IMR-90 (cell line): Measurements from ENCODE around the gene XPO4. TPM values are rescaled to one million over a fixed set of nuclear protein-coding genes. Genes with fewer than 3 reads are reported as not detected.

Experiments
- ATAC-seq: fragments of 200-7000 bp; cut with Tn5 transposase; 2 replicates; pipeline ENCODE4 v1.9.1; 2020; ENCODE audit warnings: low read depth, mild to moderate bottlenecking, moderate library complexity
- BruUV-seq: library from RNA; stranded (reverse); fragments of 400-500 nt; replicated peaks from 2 replicates; lab custom pipeline; 2021; lab: Mats Ljungman, UMichigan
- CTCF ChIA-PET: fragments of 300-600 bp; formaldehyde crosslinking; extraction: SDS; loops from one replicate; lab custom pipeline; 2021; ENCODE audit warnings: antibody characterized with exemption; lab: Yijun Ruan, JAX
- POLR2A ChIA-PET: fragments of 300-600 bp; sonication (Branson Sonifier 250); formaldehyde crosslinking; loops from one replicate; lab custom pipeline; 2022; ENCODE audit warnings: antibody characterized with exemption; ENCODE audit not compliant: unreplicated experiment; lab: Charles Lee
- DNase-seq: peaks from one replicate; pipeline ENCODE4 v3.0.0; 2013
- H2AFZ ChIP-seq: replicated peaks from 2 replicates; pipeline ENCODE3; 2013; ENCODE audit warnings: low read length, mild to moderate bottlenecking; ENCODE audit not compliant: poor library complexity
- H2AK5ac ChIP-seq: 2 replicates; pipeline ENCODE4 v1.6.1; 2013; ENCODE audit warnings: low read depth, low read length, inconsistent platforms
- H2AK9ac ChIP-seq: replicated peaks from 2 replicates; pipeline ENCODE3; 2013; ENCODE audit warnings: mild to moderate bottlenecking, low read depth, low read length, moderate library complexity; ENCODE audit not compliant: poor library complexity
- H2BK120ac ChIP-seq: 2 replicates; pipeline ENCODE4 v1.6.1; 2013; ENCODE audit warnings: low read depth, low read length, inconsistent platforms
- H2BK15ac ChIP-seq: 3 replicates; pipeline ENCODE4 v1.6.1; 2013; ENCODE audit warnings: low read depth, low read length, inconsistent platforms
- H2BK20ac ChIP-seq: 2 replicates; pipeline ENCODE4 v1.6.1; 2013; ENCODE audit warnings: low read depth, mild to moderate bottlenecking, inconsistent platforms, low read length, moderate library complexity
- H2BK5ac ChIP-seq: 2 replicates; pipeline ENCODE4 v1.6.1; 2013; ENCODE audit warnings: mild to moderate bottlenecking, low read depth, low read length, inconsistent platforms; ENCODE audit not compliant: poor library complexity, severe bottlenecking
- H3K14ac ChIP-seq: replicated peaks from 2 replicates; pipeline ENCODE4 v1.6.1; 2013; ENCODE audit warnings: low read depth, low read length, inconsistent platforms
- H3K18ac ChIP-seq: 2 replicates; pipeline ENCODE4 v1.6.1; 2013; ENCODE audit warnings: low read depth, low read length, control low read depth
- H3K23ac ChIP-seq: 2 replicates; pipeline ENCODE4 v1.6.1; 2013; ENCODE audit warnings: low read depth, low read length, inconsistent platforms
- H3K27ac ChIP-seq: 2 replicates; pipeline ENCODE4 v1.5.1; 2013; ENCODE audit warnings: mild to moderate bottlenecking, control low read depth, low read length; ENCODE audit not compliant: insufficient read depth
- H3K27me3 ChIP-seq: 2 replicates; pipeline ENCODE4 v1.6.1; 2013; ENCODE audit warnings: low read length; ENCODE audit not compliant: control insufficient read depth, insufficient read depth
- H3K36me3 ChIP-seq: 2 replicates; pipeline ENCODE4 v1.6.1; 2013; ENCODE audit warnings: low read length, mixed read lengths; ENCODE audit not compliant: control insufficient read depth, insufficient read depth
- H3K4ac ChIP-seq: 2 replicates; pipeline ENCODE4 v1.6.1; 2013; ENCODE audit warnings: low read depth, low read length, inconsistent platforms
- H3K4me1 ChIP-seq: 2 replicates; pipeline ENCODE4 v1.6.1; 2013; ENCODE audit warnings: low read length, mixed read lengths; ENCODE audit not compliant: control insufficient read depth, insufficient read depth
- H3K4me2 ChIP-seq: 2 replicates; pipeline ENCODE4 v1.6.1; 2013; ENCODE audit warnings: low read depth, mild to moderate bottlenecking, control low read depth, low read length, moderate library complexity
- H3K4me3 ChIP-seq: 2 replicates; pipeline ENCODE4 v1.5.1; 2013; ENCODE audit warnings: low read depth, mild to moderate bottlenecking, control low read depth, low read length, moderate library complexity; ENCODE audit not compliant: insufficient read depth
- H3K56ac ChIP-seq: 2 replicates; pipeline ENCODE4 v1.6.1; 2013; ENCODE audit warnings: low read length, inconsistent platforms; ENCODE audit not compliant: insufficient read depth; ENCODE audit errors: extremely low read depth
- H3K79me1 ChIP-seq, 2 experiments: 2 replicates each; pipeline ENCODE4 v1.6.1; 2013; ENCODE audit warnings: low read length in 2 of 2, inconsistent platforms in 1 of 2, low read depth in 1 of 2
- H3K9ac ChIP-seq: 2 replicates; pipeline ENCODE4 v1.6.1; 2013; ENCODE audit warnings: low read depth, low read length, control low read depth
- H3K9me1 ChIP-seq: 2 replicates; pipeline ENCODE4 v1.6.1; 2013; ENCODE audit warnings: low read length, inconsistent platforms; ENCODE audit not compliant: insufficient read depth
- H3K9me3 ChIP-seq: 2 replicates; pipeline ENCODE4 v1.6.1; 2013; ENCODE audit warnings: low read length; ENCODE audit not compliant: control insufficient read depth, insufficient read depth
- H4K20me1 ChIP-seq: 2 replicates; pipeline ENCODE4 v1.6.1; 2013; ENCODE audit warnings: low read length, inconsistent platforms; ENCODE audit not compliant: insufficient read depth
- H4K5ac ChIP-seq: 2 replicates; pipeline ENCODE4 v1.6.1; 2013; ENCODE audit warnings: mild to moderate bottlenecking, low read depth, low read length, control low read depth
- H4K8ac ChIP-seq, 2 experiments: 2 replicates each; pipeline ENCODE4 v1.6.1; 2013; ENCODE audit warnings: low read depth in 2 of 2, low read length in 2 of 2, control low read depth in 1 of 2, inconsistent platforms in 1 of 2
- H4K91ac ChIP-seq: 2 replicates; pipeline ENCODE4 v1.6.1; 2013; ENCODE audit warnings: low read depth, low read length, inconsistent platforms; ENCODE audit not compliant: insufficient read depth
- BHLHE40 ChIP-seq: fragments of 150-350 bp; IDR thresholded peaks from 2 replicates; pipeline ENCODE4 v1.6.1; 2016; ENCODE audit warnings: mild to moderate bottlenecking, low read depth, low read length
- CEBPB ChIP-seq: IDR thresholded peaks from 2 replicates; pipeline ENCODE4 v1.6.1; 2012; ENCODE audit warnings: low read depth, low read length, improper control_type of control experiment
- CHD1 ChIP-seq: IDR thresholded peaks from 2 replicates; pipeline ENCODE4 v1.6.1; 2012; ENCODE audit warnings: low read depth, low read length, improper control_type of control experiment
- ELK1 ChIP-seq: fragments of 150-350 bp; IDR thresholded peaks from 2 replicates; pipeline ENCODE4 v1.6.1; 2016; ENCODE audit warnings: low read depth, mild to moderate bottlenecking, low read length, moderate library complexity, borderline replicate concordance
- FOS ChIP-seq: fragments of 150-350 bp; IDR thresholded peaks from 2 replicates; pipeline ENCODE4 v1.6.1; 2016; ENCODE audit warnings: low read depth, low read length
- MAFK ChIP-seq: IDR thresholded peaks from 2 replicates; pipeline ENCODE4 v1.6.1; 2012; ENCODE audit warnings: low read depth, low read length, improper control_type of control experiment
- MAZ ChIP-seq: IDR thresholded peaks from 2 replicates; pipeline ENCODE4 v1.6.1; 2012; ENCODE audit warnings: low read depth, mild to moderate bottlenecking, low read length, improper control_type of control experiment, moderate library complexity, borderline replicate concordance
- MXI1 ChIP-seq: IDR thresholded peaks from 2 replicates; pipeline ENCODE4 v1.6.1; 2012; ENCODE audit warnings: low read depth, mild to moderate bottlenecking, low read length, moderate library complexity, borderline replicate concordance
- POLR2A ChIP-seq: IDR thresholded peaks from 2 replicates; pipeline ENCODE4 v1.6.1; 2012; ENCODE audit warnings: mild to moderate bottlenecking, low read depth, low read length
- RAD21 ChIP-seq: IDR thresholded peaks from 2 replicates; pipeline ENCODE4 v1.6.1; 2012; ENCODE audit warnings: low read length, improper control_type of control experiment
- RCOR1 ChIP-seq: IDR thresholded peaks from 2 replicates; pipeline ENCODE4 v1.6.1; 2012; ENCODE audit warnings: mild to moderate bottlenecking, low read length, improper control_type of control experiment; ENCODE audit not compliant: insufficient replicate concordance
- RFX5 ChIP-seq: IDR thresholded peaks from 2 replicates; pipeline ENCODE4 v1.8.0; 2012; ENCODE audit warnings: low read depth, mild to moderate bottlenecking, low read length, moderate library complexity
- WGBS, 2 experiments: methylation state at CpG; one replicate each; pipeline versions ENCODE4 v1.1.5 to v1.1.7; 2013; ENCODE audit warnings: missing lambda C conversion rate in 2 of 2; ENCODE audit not compliant: insufficient read length in 1 of 2; ENCODE audit errors: extremely low coverage in 2 of 2; 5-methylcytosine and 5-hydroxymethylcytosine counted together
- dilution Hi-C: fragments of 300-500 bp; cut with HindIII; formaldehyde crosslinking; loops from one replicate; pipeline ENCODE4 v1.14.3; 2018; ENCODE audit warnings: low sequenced_read_pairs; ENCODE audit not compliant: unreplicated experiment
- in situ Hi-C: fragments of 300-500 bp; cut with MboI; formaldehyde crosslinking; loops from 3 replicates; pipeline ENCODE4 v1.14.3; 2019; ENCODE audit warnings: low sequenced_read_pairs, inconsistent platforms, mixed read lengths
- intact Hi-C: fragments of 100-400 bp; cut with micrococcal nuclease; formaldehyde crosslinking; loops from 2 replicates; pipeline ENCODE4 v1.10.0; 2022
- polyA plus RNA-seq, 3 experiments: library from polyadenylated mRNA; depleted of rRNA; stranded (reverse); fragments of >200 nt; gene quantifications; 2 replicates each; pipeline ENCODE4 v1.2.3, GENCODE V29; 2012; ENCODE audit warnings: low replicate concordance in 1 of 3
- total RNA-seq: library from RNA; depleted of rRNA; stranded (reverse); fragments of >200 nt; gene quantifications from 2 replicates; pipeline ENCODE4 v1.2.3, GENCODE V29; 2012
- TF ChIP-seq, protein P1 (sequence below): fragments of 150-350 bp; IDR thresholded peaks from 2 replicates; pipeline ENCODE4 v1.6.1; 2017; ENCODE audit warnings: mild to moderate bottlenecking, antibody characterized with exemption, low read length, low read depth
- TF ChIP-seq, protein P2 (sequence below): conservative IDR thresholded peaks from 2 replicates; pipeline ENCODE4 v1.5.1; 2012; ENCODE audit warnings: mild to moderate bottlenecking, low read depth, low read length, improper control_type of control experiment

The XPO4 gene
- total and polyA plus RNA-seq, 2 of the 4 experiments (the other 2 are of a cell fraction) = 5.0 to 21.1 TPM

DNA sequence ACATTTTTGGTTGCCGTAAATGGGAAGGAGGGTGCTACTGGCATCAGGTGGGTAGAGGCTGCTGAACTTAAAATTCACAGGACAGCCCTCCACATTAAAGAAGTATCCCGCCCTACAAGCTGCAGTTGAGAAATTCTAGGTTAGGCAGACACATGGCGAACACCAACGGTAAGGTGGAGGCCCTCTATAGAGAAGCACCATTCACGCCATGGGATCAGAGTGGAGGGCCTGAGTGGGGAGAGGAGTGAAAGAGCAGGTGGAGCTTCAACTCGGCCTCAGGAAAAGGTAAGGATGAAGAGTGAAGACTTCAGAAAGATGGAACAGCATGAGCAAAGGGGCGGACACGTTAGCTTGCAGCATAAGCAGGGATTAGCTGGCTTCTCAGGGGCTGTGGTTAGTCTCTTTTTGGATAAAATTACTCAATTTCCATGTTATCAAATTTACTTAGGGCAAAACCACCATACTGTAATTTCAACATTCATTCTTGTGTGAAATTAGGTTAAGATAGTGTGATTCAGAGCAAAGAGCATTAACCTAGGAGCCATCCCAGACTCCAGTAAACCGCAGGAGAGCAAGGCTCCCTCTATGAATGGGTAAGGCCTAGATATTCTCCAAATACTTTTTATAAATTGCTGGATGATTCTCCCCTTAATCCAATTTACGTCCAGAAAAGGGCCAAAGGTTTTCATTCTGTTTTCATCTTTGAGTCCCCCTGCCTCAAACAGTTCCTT, 130.0 kb downstream of the XPO4 start:
- H3K18ac ChIP-seq = no peak overlapping the region
- H4K20me1 ChIP-seq = no peaks in the 10 kb centered on the region
- POLR2A ChIA-PET = interaction anchor here (0.6 kb wide), 1 partner anchor 13 kb away, joined by 4 read pairs; no protein-coding TSS in a partner anchor
- H3K4me2 ChIP-seq = peak overlapping the region; percentile 77
- no peak for ATAC-seq
- H3K79me1 ChIP-seq = peaks cover 12 to 20% of the 10 kb centered on the region in 2 experiments
- no peak overlapping the region for H2AK9ac ChIP-seq
- no peak overlapping the region for H2BK15ac ChIP-seq
- dilution Hi-C loops = no loop called here
- peaks cover 2% of the 10 kb centered on the region; the same call in 1 of the 2 replicates for H3K36me3 ChIP-seq
- DNase-seq = peak; percentile 1
- H3K56ac ChIP-seq = peak overlapping the region; percentile 98; the same call in 1 of the 2 replicates
- H2AK5ac ChIP-seq = peak overlapping the region; percentile 6; the same call in 1 of the 2 replicates
- intact Hi-C loops = loop anchor here (2.0 kb wide), 1 partner anchor 42 kb away; no protein-coding TSS in a partner anchor
- no TSS peak for BruUV-seq
- peaks cover 2% of the 10 kb centered on the region; the same call in 1 of the 2 replicates for H3K4me1 ChIP-seq
- H3K9me1 ChIP-seq = no peaks in the 10 kb centered on the region; the same call in 1 of the 2 replicates
- in situ Hi-C loops = no loop called here
- H2BK20ac ChIP-seq = no peak overlapping the region
- H4K5ac ChIP-seq = no peak overlapping the region
- peak overlapping the region; percentile 97; the same call in 1 of the 2 replicates for H3K4ac ChIP-seq
- 92% methylated on average over 2 of the region's 10 CpGs; no CpG with 5 or more reads in 1 of the 2 experiments for WGBS, 2 experiments
- H2BK120ac ChIP-seq = no peak overlapping the region
- no peak overlapping the region for H2AFZ ChIP-seq
- H3K4me3 ChIP-seq = peak overlapping the region; percentile 58; the same call in 1 of the 2 replicates
- H2BK5ac ChIP-seq = no peak overlapping the region
- H3K27ac ChIP-seq = no peak overlapping the region
- H3K23ac ChIP-seq = peak overlapping the region; percentile 97
- peak overlapping the region; percentile 15; the same call in 1 of the 2 replicates for H4K91ac ChIP-seq
- H3K9me3 ChIP-seq = no peaks in the 10 kb centered on the region
- peak overlapping the region; percentile 99; the same call in 1 of the 2 replicates for H3K14ac ChIP-seq
- H3K27me3 ChIP-seq = no peaks in the 10 kb centered on the region
- peak overlapping the region; percentile 69 to 99 for H4K8ac ChIP-seq
- H3K9ac ChIP-seq = peak overlapping the region; percentile 91; the same call in 1 of the 2 replicates
- CTCF ChIA-PET = no interaction called here
- TF ChIP-seq MAZ (no peak), CEBPB (no peak), CHD1 (no peak), RCOR1 (no peak), MXI1 (no peak), POLR2A (no peak), FOS (no peak), BHLHE40 (no peak), MAFK (no peak), RAD21 (no peak), RFX5 (no peak), ELK1 (no peak)
- TF ChIP-seq, protein P1, sequence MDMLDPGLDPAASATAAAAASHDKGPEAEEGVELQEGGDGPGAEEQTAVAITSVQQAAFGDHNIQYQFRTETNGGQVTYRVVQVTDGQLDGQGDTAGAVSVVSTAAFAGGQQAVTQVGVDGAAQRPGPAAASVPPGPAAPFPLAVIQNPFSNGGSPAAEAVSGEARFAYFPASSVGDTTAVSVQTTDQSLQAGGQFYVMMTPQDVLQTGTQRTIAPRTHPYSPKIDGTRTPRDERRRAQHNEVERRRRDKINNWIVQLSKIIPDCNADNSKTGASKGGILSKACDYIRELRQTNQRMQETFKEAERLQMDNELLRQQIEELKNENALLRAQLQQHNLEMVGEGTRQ = no peak
- TF ChIP-seq, protein P2, sequence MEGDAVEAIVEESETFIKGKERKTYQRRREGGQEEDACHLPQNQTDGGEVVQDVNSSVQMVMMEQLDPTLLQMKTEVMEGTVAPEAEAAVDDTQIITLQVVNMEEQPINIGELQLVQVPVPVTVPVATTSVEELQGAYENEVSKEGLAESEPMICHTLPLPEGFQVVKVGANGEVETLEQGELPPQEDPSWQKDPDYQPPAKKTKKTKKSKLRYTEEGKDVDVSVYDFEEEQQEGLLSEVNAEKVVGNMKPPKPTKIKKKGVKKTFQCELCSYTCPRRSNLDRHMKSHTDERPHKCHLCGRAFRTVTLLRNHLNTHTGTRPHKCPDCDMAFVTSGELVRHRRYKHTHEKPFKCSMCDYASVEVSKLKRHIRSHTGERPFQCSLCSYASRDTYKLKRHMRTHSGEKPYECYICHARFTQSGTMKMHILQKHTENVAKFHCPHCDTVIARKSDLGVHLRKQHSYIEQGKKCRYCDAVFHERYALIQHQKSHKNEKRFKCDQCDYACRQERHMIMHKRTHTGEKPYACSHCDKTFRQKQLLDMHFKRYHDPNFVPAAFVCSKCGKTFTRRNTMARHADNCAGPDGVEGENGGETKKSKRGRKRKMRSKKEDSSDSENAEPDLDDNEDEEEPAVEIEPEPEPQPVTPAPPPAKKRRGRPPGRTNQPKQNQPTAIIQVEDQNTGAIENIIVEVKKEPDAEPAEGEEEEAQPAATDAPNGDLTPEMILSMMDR = no peak
